GM12878 (cell line): Measurements from ENCODE around the gene TOPORS. TPM values are rescaled to one million over a fixed set of nuclear protein-coding genes. Genes with fewer than 3 reads are reported as not detected.

Source experiments
- ATAC-seq: fragments of 200-7000 bp; cut with Tn5 transposase; 3 replicates; pipeline ENCODE4 v1.9.1; 2020; ENCODE audit warnings: mild to moderate bottlenecking, moderate library complexity
- BruUV-seq: library from RNA; stranded (reverse); fragments of 400-500 nt; replicated peaks from 2 replicates; lab custom pipeline; 2021; lab: Mats Ljungman, UMichigan
- CTCF ChIA-PET: fragments of 300-600 bp; sonication (Branson Sonifier 250); formaldehyde crosslinking; extraction: SDS; loops from one replicate; lab custom pipeline; 2021; ENCODE audit warnings: inconsistent platforms; lab: Yijun Ruan, JAX
- POLR2A ChIA-PET: fragments of 350-600 bp; formaldehyde crosslinking; extraction: SDS; loops from one replicate; lab custom pipeline; 2021; ENCODE audit warnings: inconsistent platforms; lab: Charles Lee
- RAD21 ChIA-PET: fragments of 300-600 bp; sonication (Branson Sonifier 250); formaldehyde crosslinking; loops from one replicate; lab custom pipeline; 2023; ENCODE audit warnings: antibody characterized with exemption; ENCODE audit not compliant: unreplicated experiment; lab: Charles Lee
- SMC1A ChIA-PET: fragments of 300-600 bp; sonication (Branson Sonifier 250); formaldehyde crosslinking; loops from one replicate; lab custom pipeline; 2023; ENCODE audit not compliant: unreplicated experiment, uncharacterized antibody; lab: Charles Lee
- DNase-seq: peaks from one replicate; pipeline ENCODE4 v3.0.0-alpha.2; 2011; ENCODE audit warnings: low read depth, low spot score
- FAIRE-seq: peaks from 3 replicates; lab custom pipeline; 2011; peaks lifted over from hg19 to GRCh38; lab: Jason Lieb, UNC
- H2AFZ ChIP-seq: 2 replicates; pipeline ENCODE4 v1.6.0; 2011; ENCODE audit warnings: low read depth, low read length, control low read depth; ENCODE audit not compliant: control insufficient read depth
- H3K27ac ChIP-seq: 2 replicates; pipeline ENCODE4 v1.5.1; 2011; ENCODE audit warnings: control low read depth; ENCODE audit not compliant: control insufficient read depth, insufficient read depth
- H3K27me3 ChIP-seq, 2 experiments: replicated peaks in 1 of 2; 2 replicates each; pipeline versions ENCODE4 v1.6.0 to v1.6.1; 2011; ENCODE audit warnings: low read length in 1 of 2; ENCODE audit not compliant: control insufficient read depth in 2 of 2, insufficient read depth in 2 of 2
- H3K36me3 ChIP-seq, 2 experiments: 2 replicates each; pipeline ENCODE4 v1.5.1; 2011; ENCODE audit warnings: low read length in 1 of 2; ENCODE audit not compliant: control insufficient read depth in 2 of 2, insufficient read depth in 2 of 2
- H3K4me1 ChIP-seq: 2 replicates; pipeline ENCODE4 v1.6.1; 2011; ENCODE audit warnings: mild to moderate bottlenecking, low read length, moderate library complexity, mixed read lengths; ENCODE audit not compliant: control insufficient read depth, insufficient read depth
- H3K4me2 ChIP-seq: 2 replicates; pipeline ENCODE4 v1.6.0; 2011; ENCODE audit warnings: control low read depth; ENCODE audit not compliant: control insufficient read depth, insufficient read depth
- H3K4me3 ChIP-seq: fragments of 200-600 bp; sonication (generic); 2 replicates; pipeline ENCODE4 v1.5.1; 2016
- H3K79me2 ChIP-seq: 2 replicates; pipeline ENCODE4 v1.6.0; 2011; ENCODE audit warnings: low read length; ENCODE audit not compliant: control insufficient read depth, insufficient read depth
- H3K9ac ChIP-seq: 2 replicates; pipeline ENCODE4 v1.8.0; 2011; ENCODE audit warnings: low read length, control low read depth, mixed read lengths; ENCODE audit not compliant: control insufficient read depth, insufficient read depth
- H3K9me3 ChIP-seq: replicated peaks from 3 replicates; pipeline ENCODE4 v1.5.1; 2011; ENCODE audit warnings: mild to moderate bottlenecking, low read length; ENCODE audit not compliant: control insufficient read depth, insufficient read depth
- H4K20me1 ChIP-seq: 2 replicates; pipeline ENCODE4 v1.6.0; 2011; ENCODE audit not compliant: control insufficient read depth, insufficient read depth
- EP300 ChIP-seq, 2 experiments: fragments of 150-350 bp in 1 of 2; IDR thresholded peaks; 2 replicates each; pipeline ENCODE4 v1.6.1; 2011 to 2012; ENCODE audit warnings: low read depth in 2 of 2, low read length in 2 of 2, borderline replicate concordance in 1 of 2, improper control_type of control experiment in 1 of 2, inconsistent platforms in 1 of 2; ENCODE audit not compliant: control insufficient read depth in 1 of 2
- IKZF2 ChIP-seq, 2 experiments: fragments of 450-650 bp; IDR thresholded peaks; 2 replicates each; pipeline ENCODE4 v1.6.1; 2017; ENCODE audit warnings: mild to moderate bottlenecking in 2 of 2, moderate library complexity in 2 of 2
- STAT3 ChIP-seq: IDR thresholded peaks from 2 replicates; pipeline ENCODE4 v1.6.1; 2011; ENCODE audit warnings: low read depth, low read length, improper control_type of control experiment
- YBX1 ChIP-seq: fragments of 450-650 bp; IDR thresholded peaks from 2 replicates; pipeline ENCODE4 v1.6.1; 2016; ENCODE audit warnings: antibody characterized with exemption
- in situ Hi-C: fragments of 300-500 bp; cut with MboI; formaldehyde crosslinking; loops from 9 replicates; pipeline ENCODE4 v1.14.3; 2018; ENCODE audit warnings: mixed read lengths
- intact Hi-C: fragments of 100-400 bp; cut with micrococcal nuclease; formaldehyde crosslinking; loops from one replicate; pipeline ENCODE4 v1.14.2; 2022; ENCODE audit not compliant: unreplicated experiment
- polyA plus RNA-seq, 11 experiments: library from polyadenylated mRNA; depleted of rRNA in 4 of 11; unstranded in 6 of 11; stranded (reverse) in 5 of 11; fragments of >200 nt; fragmentation: Nextera tagmentation in 4 of 11; fragmentation: Illumina TruSeq in 1 of 11; extraction: Ambion mirVana in 4 of 11; extraction: Trizol in 1 of 11; gene quantifications; 1 replicate in 1 of 11; 2 replicates in 10 of 11; pipeline versions ENCODE4 v1.2.1 to v1.2.3, GENCODE V29; 2011 to 2016; ENCODE audit warnings: inconsistent platforms in 2 of 11, missing spikeins in 2 of 11, low read depth in 1 of 11
- total RNA-seq, 4 experiments: library from RNA; depleted of rRNA in 3 of 4; stranded (reverse); fragments of >200 nt in 3 of 4; fragmentation: Illumina TruSeq in 1 of 4; extraction: Trizol in 1 of 4; gene quantifications; 2 replicates each; pipeline versions ENCODE4 v1.2.1 to v1.2.3, GENCODE V29; 2013 to 2021
- TF ChIP-seq, protein P1 (sequence below): fragments of 450-650 bp; IDR thresholded peaks from 2 replicates; pipeline ENCODE4 v1.6.1; 2017; ENCODE audit warnings: mild to moderate bottlenecking, moderate library complexity

TOPORS gene
- total and polyA plus RNA-seq, 10 of the 15 experiments (the other 5 are each of a cell fraction or from before 2014, with no cell fraction given), result 6.0 to 27.8 (median 14.3) TPM

DNA sequence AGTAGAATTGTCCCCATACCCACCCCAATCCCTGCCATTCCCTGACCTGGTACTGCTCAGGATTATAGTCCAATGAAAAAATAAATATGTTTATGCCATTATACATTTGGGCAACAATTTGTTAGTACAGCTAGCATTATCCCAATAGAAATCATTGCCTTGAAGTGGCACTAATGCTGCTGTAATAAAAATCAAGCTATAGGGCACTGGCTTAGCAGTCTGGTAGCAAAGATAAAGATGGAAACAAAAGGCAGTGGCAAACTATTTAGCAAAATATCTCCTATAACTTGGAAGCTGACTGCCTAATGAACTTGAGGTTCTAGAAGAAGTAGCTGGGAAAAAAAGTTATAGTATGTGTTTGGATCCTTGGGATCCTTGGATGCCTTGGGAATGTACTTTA, 2.2 kb upstream of the TOPORS start:
- BruUV-seq, result no TSS peak
- Histone ChIP-seq H3K79me2 (peaks cover 33% of the 10 kb centered on the region), H3K27ac (0 out of 2 replicates have a peak overlapping the region, but pooled peaks have one; percentile 6), H3K4me3 (no peak overlapping the region), H2AFZ (no peak overlapping the region), H4K20me1 (no peaks in the 10 kb centered on the region), H3K9ac (no peak overlapping the region), H3K4me2 (0 out of 2 replicates have a peak overlapping the region, but pooled peaks have one; percentile 5), H3K9me3 (no peaks in the 10 kb centered on the region), H3K4me1 (peaks cover 18% of the 10 kb centered on the region), H3K27me3 (no peaks in the 10 kb centered on the region)
- DNase-seq (no peak), ATAC-seq (no peak), FAIRE-seq (no peak)
- ChIA-PET SMC1A (interaction anchor here (1.0 to 2.0 kb wide), 5 partner anchors 18 to 172 kb away, joined by 3 to 11 read pairs (median 5); partner anchors contain the start of gene NDUFB6), POLR2A (interaction anchor here (0.7 to 0.9 kb wide), 4 partner anchors 28 to 1108 kb away, joined by 3 to 5 read pairs (median 3); partner anchors contain the start of genes ACO1 and RIGI), RAD21 (interaction anchor here (1.2 to 1.6 kb wide), 3 partner anchors 17 to 176 kb away, joined by 6 to 10 read pairs (median 6); partner anchors contain the start of gene RIGI), CTCF (interaction anchor here (0.5 to 5.6 kb wide), 5 partner anchors 10 to 175 kb away, joined by 3 to 38 read pairs (median 3); partner anchors contain the start of gene NDUFB6)
- intact Hi-C loops, result no loop called here
- in situ Hi-C loops, result no loop called here
- TF ChIP-seq, protein P1, sequence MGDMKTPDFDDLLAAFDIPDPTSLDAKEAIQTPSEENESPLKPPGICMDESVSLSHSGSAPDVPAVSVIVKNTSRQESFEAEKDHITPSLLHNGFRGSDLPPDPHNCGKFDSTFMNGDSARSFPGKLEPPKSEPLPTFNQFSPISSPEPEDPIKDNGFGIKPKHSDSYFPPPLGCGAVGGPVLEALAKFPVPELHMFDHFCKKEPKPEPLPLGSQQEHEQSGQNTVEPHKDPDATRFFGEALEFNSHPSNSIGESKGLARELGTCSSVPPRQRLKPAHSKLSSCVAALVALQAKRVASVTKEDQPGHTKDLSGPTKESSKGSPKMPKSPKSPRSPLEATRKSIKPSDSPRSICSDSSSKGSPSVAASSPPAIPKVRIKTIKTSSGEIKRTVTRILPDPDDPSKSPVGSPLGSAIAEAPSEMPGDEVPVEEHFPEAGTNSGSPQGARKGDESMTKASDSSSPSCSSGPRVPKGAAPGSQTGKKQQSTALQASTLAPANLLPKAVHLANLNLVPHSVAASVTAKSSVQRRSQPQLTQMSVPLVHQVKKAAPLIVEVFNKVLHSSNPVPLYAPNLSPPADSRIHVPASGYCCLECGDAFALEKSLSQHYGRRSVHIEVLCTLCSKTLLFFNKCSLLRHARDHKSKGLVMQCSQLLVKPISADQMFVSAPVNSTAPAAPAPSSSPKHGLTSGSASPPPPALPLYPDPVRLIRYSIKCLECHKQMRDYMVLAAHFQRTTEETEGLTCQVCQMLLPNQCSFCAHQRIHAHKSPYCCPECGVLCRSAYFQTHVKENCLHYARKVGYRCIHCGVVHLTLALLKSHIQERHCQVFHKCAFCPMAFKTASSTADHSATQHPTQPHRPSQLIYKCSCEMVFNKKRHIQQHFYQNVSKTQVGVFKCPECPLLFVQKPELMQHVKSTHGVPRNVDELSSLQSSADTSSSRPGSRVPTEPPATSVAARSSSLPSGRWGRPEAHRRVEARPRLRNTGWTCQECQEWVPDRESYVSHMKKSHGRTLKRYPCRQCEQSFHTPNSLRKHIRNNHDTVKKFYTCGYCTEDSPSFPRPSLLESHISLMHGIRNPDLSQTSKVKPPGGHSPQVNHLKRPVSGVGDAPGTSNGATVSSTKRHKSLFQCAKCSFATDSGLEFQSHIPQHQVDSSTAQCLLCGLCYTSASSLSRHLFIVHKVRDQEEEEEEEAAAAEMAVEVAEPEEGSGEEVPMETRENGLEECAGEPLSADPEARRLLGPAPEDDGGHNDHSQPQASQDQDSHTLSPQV, result no peak
- no peak for TF ChIP-seq STAT3
- TF ChIP-seq YBX1, result no peak
- no peak for TF ChIP-seq IKZF2 (IDR thresholded peaks at IDR 0.05)
- no peak for TF ChIP-seq EP300 (IDR thresholded peaks at IDR 0.05; ENCODE audit: borderline replicate concordance in 1 of 2, control insufficient read depth in 1 of 2, low read depth in 2 of 2, low read length in 2 of 2)
- TF ChIP-seq, all 136 proteins: peak for 0
- H3K36me3 ChIP-seq, result no peaks in the 10 kb centered on the region
